ENCODE results near the gene C10orf71.

GRCh38 chr10:49311555-49312236, 12.7 kb downstream of the C10orf71 start:
- TF ChIP-seq CTCF (IDR thresholded peaks at IDR 0.05) (no peak), POLR2AphosphoS5 (IDR thresholded peaks at IDR 0.05; ENCODE audit: low read depth, low read length) (no peak), REST (IDR thresholded peaks at IDR 0.05; ENCODE audit: insufficient read depth in 1 of 2, low read depth in 2 of 2, low read length in 1 of 2) (no peak), TCF7L2 (IDR thresholded peaks at IDR 0.05; ENCODE audit: low read depth, low read length) (no peak), SIN3A (IDR thresholded peaks at IDR 0.05; ENCODE audit: borderline replicate concordance, insufficient read depth, low read depth, low read length) (no peak)
